ENCODE results near the gene PPP1R27. TPM values are rescaled to one million over a fixed set of nuclear protein-coding genes. Genes with fewer than 3 reads are reported as not detected.
A peak's percentile ranks its signal among the peaks of the same experiment; 100 is the strongest.

The PPP1R27 gene
- total RNA-seq, 2 donors from 2014 or later = not detected

DNA sequence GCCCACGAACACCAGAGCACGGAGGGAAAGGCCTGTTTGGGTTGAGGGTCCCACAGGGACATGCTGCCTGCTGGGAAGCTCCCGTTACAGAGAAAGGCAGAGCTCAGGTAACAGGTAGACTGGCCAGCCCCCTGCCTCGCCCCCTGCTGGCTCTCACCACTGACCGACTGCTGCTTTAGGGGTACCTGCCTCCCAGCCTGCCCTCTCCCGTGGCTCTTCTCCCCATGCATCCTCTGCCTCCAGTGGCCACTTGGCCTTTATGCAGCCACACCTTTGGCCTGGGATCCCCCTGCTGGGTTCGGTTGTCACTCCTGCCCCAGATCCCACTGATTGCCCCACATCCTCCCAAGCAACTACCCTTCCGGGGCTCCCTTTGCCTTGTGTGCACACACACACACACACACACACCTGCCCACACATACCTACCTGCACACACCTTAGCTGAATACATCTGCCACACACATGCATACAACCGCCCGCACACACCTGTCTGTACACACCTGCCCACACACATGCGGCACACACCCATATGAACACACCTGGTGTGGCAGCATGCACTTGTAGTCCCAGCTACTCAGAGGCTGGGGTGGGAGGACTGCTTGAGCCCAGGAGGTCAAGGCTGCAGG is 8.9 kb downstream of the PPP1R27 start:
- intact Hi-C loops (cut with DNase I, micrococcal nuclease) = no loop called here
- DNase-seq (peak in 1 of 2 donors; percentile 39), ATAC-seq (peak; percentile 10)

DNA sequence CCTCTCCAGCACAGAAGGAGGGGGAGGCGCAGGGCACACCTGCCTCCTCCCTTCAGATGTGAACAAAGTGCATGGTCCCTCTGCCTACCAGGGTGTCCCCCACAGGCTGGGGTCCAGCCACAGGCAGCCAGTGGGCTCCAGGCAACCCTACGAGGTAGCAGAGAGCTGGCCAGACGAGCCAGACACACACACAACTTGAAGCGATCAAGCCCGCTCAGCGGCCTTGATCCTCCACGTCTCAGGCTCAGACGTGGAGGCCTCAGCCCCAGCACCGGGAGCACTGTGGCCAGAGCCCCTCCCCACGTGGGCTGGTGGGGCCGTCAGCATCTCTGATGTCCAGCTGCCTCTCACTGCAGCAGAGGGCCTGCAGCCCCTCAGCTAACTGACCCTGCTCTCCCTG is 10.3 kb downstream of the PPP1R27 start:
- no peak for ATAC-seq

DNA sequence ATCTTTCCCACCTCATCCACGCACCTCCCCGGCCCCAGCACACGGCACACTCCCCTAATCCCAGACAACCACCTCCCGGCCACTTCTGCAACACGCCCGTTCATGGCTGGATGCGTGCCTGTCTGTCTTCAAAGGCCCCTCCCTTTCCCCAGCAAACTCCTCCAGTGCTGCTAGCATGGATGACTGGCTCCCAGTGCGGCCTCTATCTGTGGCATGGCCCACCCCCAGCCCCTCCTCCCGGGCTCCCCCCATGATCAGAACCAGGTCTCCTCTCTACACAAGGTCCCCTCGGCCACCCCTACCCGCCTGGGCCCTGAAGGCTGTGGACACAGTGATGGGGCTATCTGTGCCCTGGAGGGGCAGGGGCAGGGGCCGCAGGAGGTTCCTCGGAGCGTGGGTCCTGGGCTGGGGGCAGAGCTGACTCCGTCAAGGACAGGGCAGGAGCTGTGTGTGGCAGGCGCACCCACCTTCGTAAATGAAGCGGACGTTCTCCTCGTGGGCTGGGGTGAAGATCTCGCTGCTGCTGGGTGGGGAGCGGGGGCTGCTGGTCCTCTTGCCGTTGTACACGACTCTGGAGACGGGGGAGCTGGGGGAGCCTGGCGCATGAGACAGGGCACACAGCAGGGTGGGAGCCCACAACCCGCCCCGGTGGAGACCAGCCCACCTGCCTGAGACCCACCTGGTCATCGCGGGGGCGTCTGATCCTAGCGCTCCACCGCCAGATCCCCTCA is 10.9 kb downstream of the PPP1R27 start:
- no peak for ATAC-seq
- no peak for DNase-seq
- intact Hi-C loops (cut with DNase I, micrococcal nuclease) = no loop called here

More for the DNA sequence above, 10.3 kb downstream of the PPP1R27 start:
- DNase-seq = no peak
- intact Hi-C loops (cut with DNase I, micrococcal nuclease) = no loop called here

DNA sequence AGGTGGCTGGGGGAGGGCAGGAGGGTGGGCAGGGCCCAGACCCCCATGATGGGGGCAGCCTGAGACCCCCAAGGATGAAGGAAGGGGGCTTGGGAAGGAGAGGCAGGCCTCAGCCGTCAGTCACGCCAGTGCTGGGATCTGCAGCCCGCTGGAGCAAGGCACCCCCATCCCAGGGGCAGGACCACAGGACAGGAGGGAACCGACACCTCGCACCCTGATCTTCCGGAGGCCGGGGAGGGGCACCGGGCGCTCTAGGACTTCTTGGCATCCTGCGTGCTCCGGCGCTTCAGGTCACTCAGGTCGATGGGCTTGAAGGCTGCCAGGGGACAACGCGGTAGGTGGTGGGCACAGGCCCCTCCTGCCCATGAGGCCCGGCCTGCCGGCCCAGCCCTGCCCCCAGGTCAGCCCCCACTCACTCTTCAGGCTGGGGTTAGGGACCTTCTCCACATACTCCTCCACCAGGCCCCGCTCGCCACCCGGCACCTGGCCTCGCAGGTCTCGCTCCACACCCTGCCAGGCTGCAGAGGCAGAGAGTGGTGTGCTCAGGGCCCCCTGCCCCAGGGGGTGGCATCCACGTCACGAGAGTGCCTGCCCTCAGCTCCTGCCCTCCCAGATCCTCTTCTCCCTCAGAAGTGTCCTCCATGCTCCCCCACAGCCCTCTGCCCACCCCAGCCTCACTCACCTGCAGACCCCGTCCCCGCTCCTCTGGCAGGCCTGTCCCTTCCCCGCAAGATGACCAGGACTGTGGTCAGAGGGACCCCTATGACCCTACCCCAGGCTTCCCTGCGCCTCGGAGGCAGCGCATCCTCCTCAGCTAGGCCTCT is 11.6 kb downstream of the PPP1R27 start:
- intact Hi-C loops (cut with DNase I, micrococcal nuclease) = no loop called here
- no peak for ATAC-seq
- DNase-seq = no peak

DNA sequence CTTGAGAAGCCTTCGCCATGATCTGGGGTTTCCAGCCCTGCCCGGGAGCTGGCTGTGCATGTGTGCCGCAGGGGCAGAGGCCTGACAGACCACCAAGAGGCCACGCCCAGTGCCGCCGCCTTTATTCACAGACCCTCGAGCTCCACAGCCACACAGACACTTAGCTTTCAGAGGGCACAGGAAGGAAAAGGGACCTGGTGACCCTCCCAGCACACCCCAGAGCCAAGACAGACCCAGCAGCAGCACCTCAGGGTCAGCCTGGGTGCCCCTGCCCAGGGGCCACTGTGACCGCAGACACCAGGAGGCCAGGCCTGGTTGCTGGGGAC is 12.6 kb downstream of the PPP1R27 start:
- DNase-seq (peak in 1 of 2 donors; percentile 38), ATAC-seq (no peak)
- intact Hi-C loops (cut with DNase I, micrococcal nuclease) = no loop called here

DNA sequence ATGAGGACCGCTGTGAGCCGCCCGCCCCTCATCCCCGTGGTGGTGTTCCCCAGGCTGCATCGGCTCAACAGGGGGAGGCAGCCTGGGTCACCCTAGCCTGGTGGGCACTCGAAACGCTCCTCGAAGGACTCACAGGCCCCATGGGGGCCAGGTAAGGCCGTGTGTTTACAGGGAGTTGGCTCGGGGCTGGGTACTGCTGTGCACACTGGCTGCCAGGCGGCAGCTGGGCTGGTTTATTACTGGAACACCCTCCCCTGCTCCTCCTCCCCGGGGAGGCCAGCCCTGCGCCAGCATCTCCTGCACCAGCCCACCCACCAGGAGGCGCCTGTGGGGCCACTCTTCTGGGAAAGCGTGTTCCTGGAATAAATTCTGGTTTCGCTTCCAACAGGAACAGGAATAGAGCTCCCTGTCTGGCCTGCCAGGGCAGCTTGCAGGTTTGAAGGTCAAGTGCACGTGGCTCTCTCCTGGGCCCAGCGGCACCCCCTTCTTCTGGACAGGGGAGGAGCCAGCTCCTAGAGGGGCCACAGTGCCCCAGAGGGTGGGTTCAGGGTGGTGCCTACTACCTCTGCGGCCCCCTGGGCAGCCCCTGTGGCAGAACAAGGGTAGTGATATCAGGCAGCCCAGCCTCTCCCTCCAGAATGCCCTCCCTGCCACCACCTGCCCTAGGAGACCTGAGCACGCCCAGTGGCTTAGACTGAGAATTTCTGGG is 13.1 kb downstream of the PPP1R27 start:
- intact Hi-C loops (cut with DNase I, micrococcal nuclease) = no loop called here
- peak; percentile 94 for ATAC-seq
- peak; percentile 95 to 96 for DNase-seq

DNA sequence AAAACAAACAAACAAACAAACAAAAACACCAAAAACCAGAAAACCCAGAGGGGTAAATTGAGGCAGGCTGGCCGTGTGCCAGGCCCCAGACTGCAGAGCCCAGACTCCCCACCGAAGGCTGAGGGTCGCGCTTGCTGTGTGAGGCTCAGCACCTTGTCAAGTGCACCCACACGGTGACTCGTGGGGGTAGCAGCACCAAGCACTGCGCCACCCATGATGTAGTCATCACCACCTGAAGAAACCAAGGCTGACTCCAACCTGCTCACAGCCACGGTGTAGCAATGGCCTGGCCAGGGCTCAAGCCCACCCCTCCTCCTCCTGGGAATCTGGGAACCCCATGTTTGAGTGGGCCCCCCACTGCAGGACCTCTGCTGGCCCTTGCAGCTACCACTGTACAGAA is 13.7 kb downstream of the PPP1R27 start:
- ATAC-seq = no peak
- intact Hi-C loops (cut with DNase I, micrococcal nuclease) = no loop called here
- DNase-seq = no peak

DNA sequence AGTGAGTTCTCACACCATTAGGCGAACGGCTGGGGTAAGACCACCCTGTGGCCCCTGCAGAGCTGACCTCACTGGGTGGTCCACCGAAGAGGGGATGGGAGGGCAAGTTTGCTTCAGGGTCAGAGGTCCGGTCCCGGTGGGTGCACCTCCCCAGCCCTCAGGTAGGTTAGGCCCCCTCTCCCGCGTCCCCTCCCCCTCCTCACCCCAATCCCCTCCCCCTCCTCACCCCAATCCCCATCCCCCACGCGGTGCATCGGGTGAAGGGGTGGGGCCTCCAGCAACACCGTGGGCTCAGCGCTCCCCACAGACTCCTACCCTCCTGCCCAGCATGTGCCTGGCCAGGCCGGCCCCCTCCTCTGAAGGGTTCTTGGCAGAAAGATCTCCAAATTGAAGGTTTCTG is 15.1 kb downstream of the PPP1R27 start:
- ATAC-seq = no peak
- intact Hi-C loops (cut with DNase I, micrococcal nuclease) = no loop called here
- DNase-seq = no peak

DNA sequence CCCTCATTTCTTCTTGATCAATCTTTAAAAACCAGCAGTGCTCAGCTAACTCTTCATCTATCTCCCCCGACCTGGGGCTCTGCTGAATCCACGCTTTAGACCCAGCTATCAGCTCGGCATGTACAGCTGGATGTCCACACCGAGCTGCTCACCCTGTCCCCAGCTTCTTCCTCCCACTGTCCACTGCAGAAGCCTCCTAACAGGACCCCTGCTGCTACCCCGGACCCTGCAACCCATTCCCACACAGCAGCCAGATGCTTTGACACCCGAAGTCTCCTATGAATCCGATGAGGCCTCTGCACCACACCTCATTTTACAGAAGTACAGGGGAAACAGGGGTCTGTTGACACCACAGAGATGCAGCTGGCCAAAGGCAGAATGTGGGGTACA is 17.1 kb downstream of the PPP1R27 start:
- intact Hi-C loops (cut with DNase I, micrococcal nuclease) = no loop called here
- ATAC-seq = no peak
- no peak for DNase-seq

DNA sequence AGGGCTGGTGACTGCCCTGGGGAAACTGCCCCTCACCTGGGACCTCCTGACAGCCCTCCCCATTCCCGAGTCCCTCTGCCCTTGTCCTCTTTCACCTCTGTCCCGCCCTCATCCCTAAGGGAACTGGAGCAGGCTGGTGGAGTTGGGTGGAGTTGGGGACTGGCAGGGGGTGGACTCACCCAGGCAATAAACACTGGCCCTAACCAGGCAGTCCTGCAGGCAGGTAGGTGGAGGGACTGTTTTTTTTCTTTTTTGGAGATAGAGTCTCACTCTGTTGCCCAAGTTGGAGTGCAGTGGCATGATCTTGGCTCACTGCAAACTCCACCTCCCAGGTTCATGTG is 19.2 kb downstream of the PPP1R27 start:
- ATAC-seq = peak; percentile 95
- peak; percentile 44 to 77 for DNase-seq
- intact Hi-C loops (cut with DNase I, micrococcal nuclease) = no loop called here

DNA sequence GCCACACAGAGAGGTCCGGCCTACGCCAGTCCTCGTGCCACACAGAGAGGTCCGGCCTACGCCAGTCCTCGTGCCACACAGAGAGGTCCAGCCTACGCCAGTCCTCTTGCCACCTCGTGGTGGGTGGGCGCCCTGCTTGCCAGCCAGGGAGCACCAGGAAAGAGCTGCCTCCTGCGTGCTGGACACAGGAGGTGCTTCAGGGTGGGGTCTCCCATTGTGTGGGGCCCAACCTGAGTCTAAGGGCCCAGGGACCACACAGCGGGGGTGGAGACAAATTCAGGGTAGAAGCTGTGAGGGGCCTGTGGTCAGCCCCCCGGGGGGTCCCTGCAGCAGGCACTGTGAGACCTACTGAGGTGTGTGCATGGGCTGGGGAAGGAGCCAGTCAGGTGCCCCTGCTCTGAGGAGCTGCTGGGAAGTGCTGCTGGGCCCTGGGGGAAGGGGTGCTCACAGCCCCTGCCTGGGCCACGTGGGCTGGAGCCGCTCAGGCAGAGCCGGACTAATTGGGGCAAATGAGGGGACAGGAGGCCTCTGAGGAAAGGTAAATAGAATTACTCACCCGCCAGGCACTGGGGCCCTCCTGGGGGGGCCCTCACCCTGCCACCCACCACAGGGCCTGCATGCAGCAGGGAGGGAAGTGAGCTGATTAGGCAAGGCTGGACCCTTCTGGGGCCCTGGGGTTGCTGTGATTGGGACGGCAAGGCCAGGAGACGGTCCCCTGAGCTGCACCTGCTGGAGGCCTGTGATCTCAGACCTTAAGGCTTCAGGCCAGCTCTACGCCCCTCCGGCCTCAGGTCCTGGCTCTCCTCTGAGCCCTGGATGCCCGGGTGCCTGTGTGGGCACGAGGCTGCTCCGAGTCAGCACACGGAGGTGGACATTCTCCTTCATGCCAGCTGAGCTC is 19.9 kb downstream of the PPP1R27 start:
- DNase-seq (no peak), ATAC-seq (peak; percentile 34)
- intact Hi-C loops (cut with DNase I, micrococcal nuclease) = no loop called here

DNA sequence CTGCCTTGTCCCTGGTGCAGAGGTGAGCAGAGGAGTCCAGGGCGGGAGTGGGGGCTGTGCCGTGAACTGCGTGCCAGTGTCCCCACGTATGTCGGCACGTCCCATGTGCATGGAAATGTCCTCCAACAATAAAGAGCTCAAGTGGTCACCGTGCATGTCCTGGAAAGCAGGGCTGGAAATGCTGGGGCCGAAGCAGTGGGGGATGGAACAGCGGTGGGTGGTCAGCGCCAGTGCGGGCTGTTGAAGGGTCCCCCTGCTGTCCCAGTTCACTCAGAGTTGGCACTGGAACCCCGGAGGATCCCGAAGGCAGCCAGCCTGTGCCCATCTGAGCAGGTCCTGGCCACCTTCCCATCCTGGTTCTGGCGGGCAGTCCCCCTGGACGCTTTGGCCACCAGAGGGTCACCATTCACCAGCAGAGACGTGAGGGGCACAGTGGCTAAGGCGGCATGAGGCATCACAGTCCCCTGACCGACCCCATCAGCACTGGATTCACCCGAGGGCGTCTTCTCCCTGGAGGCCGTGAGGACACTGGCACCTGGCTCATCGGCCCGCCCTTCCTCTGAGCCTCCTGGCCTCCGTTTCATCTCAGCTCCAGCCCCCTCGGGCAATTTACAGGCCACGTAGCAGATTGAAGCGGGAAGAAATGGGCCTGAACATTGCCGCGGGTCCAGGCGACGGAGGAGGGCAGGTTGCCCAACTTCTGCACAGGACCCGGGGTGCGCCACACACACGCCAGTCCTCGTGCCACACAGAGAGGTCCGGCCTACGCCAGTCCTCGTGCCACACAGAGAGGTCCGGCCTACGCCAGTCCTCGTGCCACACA is 20.8 kb downstream of the PPP1R27 start:
- ATAC-seq (no peak), DNase-seq (no peak)
- intact Hi-C loops (cut with DNase I, micrococcal nuclease) = no loop called here

DNA sequence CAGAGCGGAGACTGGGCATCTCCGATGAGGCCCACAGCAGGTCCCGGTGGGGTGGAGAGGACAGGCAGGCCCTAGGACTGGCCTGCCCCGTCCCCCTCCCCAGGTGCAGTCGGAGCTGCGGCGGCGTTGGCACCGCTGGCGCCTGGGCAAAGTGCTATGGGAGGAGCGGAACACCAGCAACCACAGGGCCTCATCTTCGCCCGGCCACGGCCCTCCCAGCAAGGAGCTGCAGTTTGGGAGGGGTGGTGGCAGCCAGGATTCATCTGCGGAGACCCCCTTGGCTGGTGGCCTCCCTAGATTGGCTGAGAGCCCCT is 21.5 kb downstream of the PPP1R27 start:
- ATAC-seq (no peak), DNase-seq (no peak)
- intact Hi-C loops (cut with DNase I, micrococcal nuclease) = no loop called here

DNA sequence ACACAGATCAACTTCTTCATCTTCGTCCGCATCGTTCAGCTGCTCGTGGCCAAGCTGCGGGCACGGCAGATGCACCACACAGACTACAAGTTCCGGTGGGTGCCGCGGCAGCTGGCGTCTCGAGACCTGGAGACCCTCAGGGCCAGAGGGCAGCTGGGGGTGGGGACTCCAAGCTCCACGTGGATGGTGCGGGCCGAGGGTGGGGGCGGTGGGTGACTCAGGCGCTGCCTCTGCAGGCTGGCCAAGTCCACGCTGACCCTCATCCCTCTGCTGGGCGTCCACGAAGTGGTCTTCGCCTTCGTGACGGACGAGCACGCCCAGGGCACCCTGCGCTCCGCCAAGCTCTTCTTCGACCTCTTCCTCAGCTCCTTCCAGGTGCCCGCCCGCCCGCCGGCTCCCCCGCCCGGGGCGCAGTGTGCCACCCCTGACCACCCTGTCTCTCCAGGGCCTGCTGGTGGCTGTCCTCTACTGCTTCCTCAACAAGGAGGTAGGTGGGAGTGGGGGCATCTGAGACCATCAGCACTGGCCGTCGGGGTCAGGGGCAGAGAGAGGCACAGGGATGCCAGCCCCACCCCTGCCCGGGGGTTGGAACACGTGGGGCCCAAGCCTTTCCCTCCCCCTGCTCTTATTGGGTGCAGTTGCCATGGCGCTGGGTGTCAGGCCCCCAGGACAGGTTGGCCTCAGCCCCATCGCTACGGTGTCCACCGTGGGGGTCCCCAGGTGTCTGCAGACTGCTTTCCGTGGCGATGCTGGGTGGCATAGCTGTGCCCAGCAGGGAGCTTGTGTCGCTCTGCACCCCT is 22.1 kb downstream of the PPP1R27 start:
- DNase-seq (no peak), ATAC-seq (no peak)
- intact Hi-C loops (cut with DNase I, micrococcal nuclease) = no loop called here

DNA sequence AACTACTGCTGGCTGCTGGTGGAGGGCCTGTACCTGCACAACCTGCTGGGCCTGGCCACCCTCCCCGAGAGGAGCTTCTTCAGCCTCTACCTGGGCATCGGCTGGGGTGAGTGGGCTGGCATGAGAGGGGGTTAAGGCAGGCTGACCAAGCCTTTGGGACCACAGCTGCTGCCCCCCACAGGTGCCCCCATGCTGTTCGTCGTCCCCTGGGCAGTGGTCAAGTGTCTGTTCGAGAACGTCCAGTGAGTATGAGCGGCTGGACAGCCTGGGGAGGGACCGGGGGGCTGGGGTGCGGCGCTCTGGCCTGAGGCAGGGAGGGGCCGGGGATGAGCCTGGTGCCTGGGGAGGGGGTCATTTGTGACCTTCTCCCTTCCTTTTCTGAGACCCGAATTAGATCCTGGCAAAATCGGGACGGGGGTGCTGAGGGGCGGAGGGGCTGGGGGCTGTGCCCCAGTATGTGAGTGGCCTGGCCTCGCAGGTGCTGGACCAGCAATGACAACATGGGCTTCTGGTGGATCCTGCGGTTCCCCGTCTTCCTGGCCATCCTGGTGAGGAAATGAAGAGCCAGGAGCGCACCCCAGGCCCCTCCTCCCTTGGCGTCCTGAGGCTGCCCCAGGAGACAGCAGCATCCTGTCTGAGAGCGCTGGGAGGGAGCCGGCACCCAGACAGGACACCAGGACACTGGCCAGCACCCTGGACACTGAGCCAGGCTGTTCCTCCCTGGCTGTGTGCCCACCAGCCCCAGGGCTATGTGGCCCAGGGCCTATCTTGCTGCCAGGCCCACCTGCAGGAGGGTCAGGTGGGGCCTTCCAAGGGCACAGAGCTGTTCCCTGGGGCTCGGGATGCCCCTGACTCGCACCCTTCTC is 22.9 kb downstream of the PPP1R27 start:
- DNase-seq (no peak), ATAC-seq (no peak)
- intact Hi-C loops (cut with DNase I, micrococcal nuclease) = no loop called here
